OCI-LY7 (cell line): ENCODE measurements around the gene LYZL1.

Experiments used
- CTCF ChIP-seq: fragments of 200-600 bp; sonication (generic); conservative IDR thresholded peaks from 2 replicates; pipeline ENCODE4 v1.5.1; 2014; ENCODE audit warnings: mild to moderate bottlenecking, antibody characterized with exemption, low read length, moderate library complexity, mixed read lengths
- EZH2phosphoT487 ChIP-seq: fragments of 200-600 bp; sonication (generic); IDR thresholded peaks from 2 replicates; pipeline ENCODE4 v1.6.1; 2018; ENCODE audit warnings: low read depth, borderline replicate concordance, mild to moderate bottlenecking, mixed run types, antibody characterized with exemption, low read length, moderate library complexity, mixed read lengths

- TF ChIP-seq EZH2phosphoT487 (no peak), CTCF (no peak)
These were observed 55.4 kb downstream of the LYZL1 start for GRCh38 chr10:29344073-29344820.
